HFF-Myc (cell line): ENCODE results near the gene FRS3.

Experiments used
- DNase-seq: peaks from one replicate; pipeline ENCODE4 v3.0.0-alpha.2; 2011; ENCODE audit warnings: low read depth; ENCODE audit errors: extremely low read depth
- H3K4me3 ChIP-seq: replicated peaks from 2 replicates; pipeline ENCODE4 v1.5.1; 2011; ENCODE audit warnings: low read depth, mild to moderate bottlenecking, control low read depth, low read length
- CTCF ChIP-seq: IDR thresholded peaks from 2 replicates; pipeline ENCODE4 v1.5.1; 2012; ENCODE audit warnings: mild to moderate bottlenecking, low read depth, low read length, control low read depth; ENCODE audit errors: missing control alignments

FRS3 gene

DNA sequence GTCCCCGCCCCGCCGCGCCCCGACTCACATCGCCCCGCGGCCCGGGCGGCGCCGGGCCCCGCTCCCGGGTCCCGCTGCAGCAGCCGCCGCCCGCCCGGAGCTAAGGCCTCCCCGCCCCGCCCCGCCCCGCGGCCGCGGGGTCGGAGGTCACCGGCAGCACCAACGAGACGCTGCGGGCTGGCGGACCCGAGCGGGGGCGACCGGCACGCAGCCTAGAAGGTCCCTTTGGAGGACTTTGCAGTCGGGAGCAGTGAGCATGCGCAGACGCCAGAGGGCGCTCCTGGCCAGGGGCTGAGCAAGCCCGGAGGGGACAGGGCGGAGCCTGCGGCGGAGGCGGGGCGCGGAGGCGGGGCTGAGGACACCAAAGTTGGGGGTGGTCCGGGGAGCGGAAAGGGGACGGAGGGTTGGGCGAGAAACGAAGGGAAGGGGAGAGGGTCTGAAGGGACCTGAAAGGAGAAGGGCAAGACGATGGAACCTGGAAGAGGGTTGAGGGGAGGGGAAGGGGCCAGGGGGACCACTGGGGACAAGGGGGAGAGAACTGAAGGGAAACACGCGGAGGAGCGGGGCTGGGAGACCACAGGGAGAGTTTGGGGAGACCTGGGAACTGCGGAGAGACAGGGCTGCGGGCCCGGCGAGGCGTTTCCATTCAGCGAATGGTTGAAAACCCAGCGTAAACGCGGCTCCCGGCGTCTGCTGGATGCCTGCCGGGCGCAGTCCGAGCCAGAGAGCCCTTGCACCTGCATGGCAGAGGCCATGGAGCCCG is at the start of gene FRS3:
FRS3 (minus strand) TSS at position 113 of the 763 bp plus-strand sequence. CDS start 2,913 bp downstream, outside the sequence.
- H3K4me3 ChIP-seq = peak within 1 kb of the TSS; percentile 57
- DNase-seq = peak; percentile 75
- peak; percentile 90 for TF ChIP-seq CTCF

- no peak for TF ChIP-seq CTCF
- no peak overlapping the region for H3K4me3 ChIP-seq
- DNase-seq = no peak
Measured at GRCh38 chr6:41826343-41827022, 46.8 kb upstream of the FRS3 start.

GRCh38 chr6:41824571-41825569 is 45.2 kb upstream of the FRS3 start:
- no peak overlapping the region for H3K4me3 ChIP-seq
- TF ChIP-seq CTCF = no peak
- no peak for DNase-seq

- DNase-seq = no peak
- no peak overlapping the region for H3K4me3 ChIP-seq
- no peak for TF ChIP-seq CTCF
Measured at GRCh38 chr6:41823178-41823577, 43.5 kb upstream of the FRS3 start.

GRCh38 chr6:41822021-41822420 is 42.3 kb upstream of the FRS3 start:
- TF ChIP-seq CTCF = no peak
- no peak overlapping the region for H3K4me3 ChIP-seq
- DNase-seq = no peak

GRCh38 chr6:41821266-41821665 is 41.6 kb upstream of the FRS3 start:
- TF ChIP-seq CTCF = no peak
- DNase-seq = no peak
- H3K4me3 ChIP-seq = no peak overlapping the region
